Lower leg skin (tissue), 3 donors: ENCODE measurements around the gene AKAP8L.

ENCODE experiments used
- POLR2A ChIP-seq, 2 donors: fragments of 450-650 bp; IDR thresholded peaks; one replicate each; pipeline ENCODE4 v1.6.1; 2016 to 2017; ENCODE audit warnings: antibody characterized with exemption in 2 of 2, mild to moderate bottlenecking in 1 of 2, moderate library complexity in 1 of 2
- TF ChIP-seq, protein P1 (sequence below), 3 donors: fragments of 450-650 bp; IDR thresholded peaks; one replicate each; pipeline ENCODE4 v1.5.1; 2016; ENCODE audit warnings: antibody characterized with exemption in 3 of 3, mild to moderate bottlenecking in 3 of 3, moderate library complexity in 2 of 3

DNA sequence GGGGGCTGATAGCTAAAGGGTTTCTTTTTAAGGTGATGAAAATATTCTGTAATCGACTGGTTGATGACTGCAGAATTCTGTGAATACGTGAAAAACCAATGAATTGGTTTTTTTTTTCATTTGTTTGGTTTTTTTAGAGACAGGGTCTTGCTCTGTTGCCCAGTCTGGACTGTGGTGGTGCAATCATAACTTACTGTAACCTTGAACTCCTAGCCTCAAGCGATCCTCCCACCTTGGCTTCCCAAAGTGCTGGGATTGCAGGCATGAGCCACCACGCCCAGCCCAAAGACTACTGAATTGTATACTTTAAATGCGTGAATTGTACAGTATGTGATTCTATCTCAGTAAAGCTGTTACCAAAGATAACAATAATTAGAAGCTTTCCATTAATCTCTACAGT is 24.4 kb downstream of the AKAP8L start:
- TF ChIP-seq, protein P1, sequence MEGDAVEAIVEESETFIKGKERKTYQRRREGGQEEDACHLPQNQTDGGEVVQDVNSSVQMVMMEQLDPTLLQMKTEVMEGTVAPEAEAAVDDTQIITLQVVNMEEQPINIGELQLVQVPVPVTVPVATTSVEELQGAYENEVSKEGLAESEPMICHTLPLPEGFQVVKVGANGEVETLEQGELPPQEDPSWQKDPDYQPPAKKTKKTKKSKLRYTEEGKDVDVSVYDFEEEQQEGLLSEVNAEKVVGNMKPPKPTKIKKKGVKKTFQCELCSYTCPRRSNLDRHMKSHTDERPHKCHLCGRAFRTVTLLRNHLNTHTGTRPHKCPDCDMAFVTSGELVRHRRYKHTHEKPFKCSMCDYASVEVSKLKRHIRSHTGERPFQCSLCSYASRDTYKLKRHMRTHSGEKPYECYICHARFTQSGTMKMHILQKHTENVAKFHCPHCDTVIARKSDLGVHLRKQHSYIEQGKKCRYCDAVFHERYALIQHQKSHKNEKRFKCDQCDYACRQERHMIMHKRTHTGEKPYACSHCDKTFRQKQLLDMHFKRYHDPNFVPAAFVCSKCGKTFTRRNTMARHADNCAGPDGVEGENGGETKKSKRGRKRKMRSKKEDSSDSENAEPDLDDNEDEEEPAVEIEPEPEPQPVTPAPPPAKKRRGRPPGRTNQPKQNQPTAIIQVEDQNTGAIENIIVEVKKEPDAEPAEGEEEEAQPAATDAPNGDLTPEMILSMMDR (IDR thresholded peaks at IDR 0.05) = no peak
- no peak for TF ChIP-seq POLR2A (IDR thresholded peaks at IDR 0.05)
